HG02571 (cell line): ENCODE results near the gene SCIMP.
"Not testable (repeated sequence)": the region's sequence is repeated elsewhere in the genome, so short reads cannot be mapped to it uniquely, and the experiment has no call there.

Experiments
- ATAC-seq: cut with Tn5 transposase; IDR thresholded peaks from one replicate; pipeline ENCODE4 v1.9.1; 2021; ENCODE audit warnings: mild to moderate bottlenecking, moderate library complexity; ENCODE audit not compliant: unreplicated experiment

Gene SCIMP

DNA sequence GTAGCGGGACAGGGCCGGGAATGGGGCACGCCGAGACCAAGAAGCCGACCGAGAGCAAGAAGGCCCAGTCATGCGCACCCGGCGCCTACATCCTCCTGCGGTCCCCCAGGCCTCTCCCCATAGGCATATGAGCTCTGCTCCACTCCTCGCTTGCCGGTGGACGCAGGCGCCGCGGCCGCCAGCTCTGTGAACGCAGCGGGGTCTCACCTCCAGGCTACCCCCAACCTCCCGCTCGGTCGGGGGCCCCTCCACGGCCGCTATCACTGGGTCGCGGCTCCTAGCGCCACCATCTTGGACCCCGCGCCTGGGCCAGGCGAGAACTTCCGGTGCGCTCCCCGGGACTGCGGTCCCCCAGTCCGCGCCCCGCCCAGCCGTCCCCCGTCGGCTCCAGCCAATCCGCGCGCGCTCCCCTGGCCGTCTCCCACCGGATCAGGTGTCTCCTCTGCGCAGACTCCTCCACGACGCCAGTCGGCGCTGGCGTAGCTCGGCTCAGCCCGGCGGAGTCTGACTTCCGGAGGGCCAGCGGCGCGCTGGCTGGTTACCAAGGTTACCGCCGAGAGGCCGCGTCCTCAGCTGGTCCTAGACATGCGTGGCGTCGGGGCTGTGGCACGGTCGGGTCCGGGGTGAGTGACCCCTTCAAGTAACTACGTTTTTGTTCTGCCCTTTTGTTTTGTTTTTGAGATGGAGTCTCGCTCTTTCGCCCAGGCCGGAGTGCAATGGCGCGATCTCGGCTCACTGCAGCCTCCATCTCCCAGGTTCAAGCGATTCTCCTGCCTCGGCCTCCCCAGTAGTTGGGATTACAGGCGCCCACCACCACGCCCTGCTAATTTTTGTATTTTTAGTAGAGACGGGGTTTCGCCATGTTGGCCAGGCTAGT, 42.9 kb downstream of the SCIMP start, which contains the start of gene ZNF594:
ZNF594 (minus strand) TSS at position 328 of the 877 bp plus-strand sequence. CDS start 7,612 bp downstream, outside the sequence.
- ATAC-seq: peak; percentile 93

DNA sequence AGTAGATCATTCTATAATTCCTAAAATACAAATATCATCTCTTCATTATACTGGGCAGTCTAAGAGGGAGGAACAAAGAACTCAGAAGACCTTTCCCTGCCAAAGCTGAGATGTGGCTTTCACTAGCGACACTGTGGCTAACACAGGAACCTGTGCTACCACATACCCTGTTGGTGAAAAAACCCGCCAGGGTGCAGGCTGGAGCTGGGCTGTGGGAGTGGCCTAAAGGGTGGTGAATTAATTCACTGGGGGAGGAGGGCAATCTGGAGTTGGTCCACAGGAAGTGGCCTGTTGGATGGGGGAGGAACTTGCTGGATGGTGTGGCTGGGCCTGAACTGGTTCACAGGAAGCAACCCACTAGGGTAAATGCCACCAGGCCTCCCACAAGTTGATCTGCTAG, 50.4 kb downstream of the SCIMP start:
- no peak for ATAC-seq

DNA sequence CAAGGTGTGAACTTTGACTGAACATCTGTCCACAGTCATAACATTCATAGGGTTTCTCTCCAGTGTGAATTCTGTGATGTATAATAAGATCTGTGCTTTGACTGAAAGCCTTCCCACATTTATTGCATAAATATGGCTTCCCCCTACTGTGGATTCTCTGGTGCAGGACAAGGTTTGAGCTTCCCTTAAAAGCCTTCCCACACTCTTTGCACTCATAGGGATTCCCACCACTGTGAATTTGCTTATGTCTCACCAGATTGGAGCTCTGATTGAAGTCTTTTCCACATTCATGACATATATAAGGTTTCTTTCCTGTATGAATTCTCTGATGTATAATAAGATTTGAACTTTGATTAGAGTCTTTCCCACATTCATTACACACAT, 51.3 kb downstream of the SCIMP start:
- ATAC-seq: no peak

DNA sequence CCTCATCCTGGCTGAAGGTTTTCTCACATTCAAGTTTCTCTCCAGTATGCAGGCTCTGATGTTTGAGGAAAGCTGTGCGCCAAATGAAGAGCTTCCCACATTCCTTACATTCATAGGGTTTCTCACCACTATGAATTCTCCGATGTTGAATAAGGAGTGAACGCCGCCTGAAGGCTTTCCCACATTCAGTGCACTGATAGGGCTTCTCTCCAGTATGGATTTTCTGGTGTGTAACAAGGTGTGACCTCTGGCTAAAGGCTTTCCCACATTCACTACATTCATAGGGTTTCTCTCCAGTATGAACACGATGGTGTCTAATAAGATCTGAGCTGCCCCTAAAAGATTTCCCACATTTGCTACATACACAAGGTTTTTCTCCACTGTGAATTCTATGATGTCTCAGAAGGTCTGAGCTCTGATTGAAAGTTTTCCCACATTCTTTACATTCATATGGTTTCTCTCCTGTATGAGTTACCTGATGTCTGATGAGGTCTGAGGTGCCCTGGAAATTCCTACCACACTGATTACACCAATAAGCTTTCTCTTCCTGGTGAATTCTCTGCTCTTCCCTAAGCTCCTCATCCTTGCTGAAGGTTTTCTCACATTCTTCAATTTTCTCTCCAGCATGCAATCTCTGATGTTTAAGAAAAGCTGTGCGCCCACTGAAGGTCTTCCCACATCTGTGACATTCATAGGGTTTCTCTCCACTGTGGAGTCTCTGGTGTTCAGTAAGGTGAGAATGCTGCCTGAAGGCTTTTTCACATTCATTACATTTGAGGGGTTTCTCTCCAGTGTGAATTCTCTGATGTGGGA, 51.9 kb downstream of the SCIMP start:
- no peak for ATAC-seq

DNA sequence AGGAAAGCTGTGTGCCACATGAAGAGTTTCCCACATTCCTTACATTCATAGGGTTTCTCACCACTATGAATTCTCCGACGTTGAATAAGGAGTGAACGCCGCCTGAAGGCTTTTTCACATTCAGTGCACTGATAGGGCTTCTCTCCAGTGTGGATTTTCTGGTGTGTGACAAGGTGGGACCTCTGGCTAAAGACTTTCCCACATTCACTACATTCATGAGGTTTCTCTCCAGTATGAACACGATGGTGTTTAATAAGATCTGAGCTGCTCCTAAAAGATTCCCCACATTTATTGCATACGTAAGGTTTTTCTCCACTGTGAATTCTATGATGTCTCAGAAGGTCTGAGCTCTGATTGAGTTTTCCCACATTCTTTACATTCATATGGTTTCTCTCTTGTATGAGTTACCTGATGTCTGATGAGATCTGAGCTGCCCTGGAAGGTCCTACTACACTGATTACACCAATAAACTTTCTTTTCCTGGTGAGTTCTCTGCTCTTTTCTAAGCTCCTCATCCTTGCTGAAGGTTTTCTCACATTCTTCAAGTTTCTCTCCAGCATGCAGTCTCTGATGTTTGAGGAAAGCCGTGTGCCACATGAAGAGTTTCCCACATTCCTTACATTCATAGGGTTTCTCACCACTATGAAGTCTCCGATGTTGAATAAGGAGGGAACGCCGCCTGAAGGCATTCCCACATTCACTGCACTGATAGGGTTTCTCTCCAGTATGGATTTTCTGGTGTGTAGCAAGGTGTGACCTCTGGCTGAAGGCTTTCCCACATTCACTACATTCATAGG, 53.0 kb downstream of the SCIMP start:
- no peak for ATAC-seq

DNA sequence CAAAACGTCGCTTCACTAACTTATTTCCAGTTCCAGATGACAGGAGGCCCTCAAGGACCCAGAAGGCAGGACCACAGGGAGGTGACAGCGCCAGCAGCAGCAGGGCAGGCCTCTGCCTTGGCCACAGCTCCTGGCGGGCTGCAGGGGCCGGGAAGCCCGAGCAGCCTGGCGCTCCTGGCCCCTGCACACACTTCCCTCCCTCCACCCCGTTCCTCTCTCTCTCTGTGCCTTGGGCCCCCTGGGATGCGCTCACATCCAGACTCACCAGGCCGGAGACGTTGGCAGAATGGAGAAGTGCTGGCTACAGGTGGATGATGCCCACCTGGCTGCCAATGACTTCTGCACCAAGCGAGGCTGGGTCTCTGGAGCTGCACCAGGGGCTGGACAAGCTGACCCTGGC, 55.7 kb downstream of the SCIMP start:
- no peak for ATAC-seq

DNA sequence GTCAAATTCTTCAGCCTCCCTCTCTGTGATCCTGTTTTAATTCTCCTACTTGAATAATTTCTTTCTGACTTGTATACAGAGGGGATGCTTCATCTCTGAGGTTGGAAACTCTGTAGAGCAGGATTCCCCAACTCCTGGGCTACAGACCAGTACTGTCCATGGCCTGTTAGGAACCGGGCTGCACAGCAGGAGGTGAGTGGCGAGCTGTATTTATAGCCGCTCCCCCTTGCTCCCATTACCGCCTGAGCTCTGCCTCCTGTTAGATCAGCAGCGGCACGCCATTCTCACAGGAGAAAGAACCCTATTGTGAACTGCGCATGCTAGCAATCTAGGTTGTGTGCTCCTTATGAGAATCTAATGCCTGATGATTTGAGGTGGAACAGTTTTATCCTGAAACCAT, 59.6 kb downstream of the SCIMP start:
- not testable (repeated sequence) for ATAC-seq

DNA sequence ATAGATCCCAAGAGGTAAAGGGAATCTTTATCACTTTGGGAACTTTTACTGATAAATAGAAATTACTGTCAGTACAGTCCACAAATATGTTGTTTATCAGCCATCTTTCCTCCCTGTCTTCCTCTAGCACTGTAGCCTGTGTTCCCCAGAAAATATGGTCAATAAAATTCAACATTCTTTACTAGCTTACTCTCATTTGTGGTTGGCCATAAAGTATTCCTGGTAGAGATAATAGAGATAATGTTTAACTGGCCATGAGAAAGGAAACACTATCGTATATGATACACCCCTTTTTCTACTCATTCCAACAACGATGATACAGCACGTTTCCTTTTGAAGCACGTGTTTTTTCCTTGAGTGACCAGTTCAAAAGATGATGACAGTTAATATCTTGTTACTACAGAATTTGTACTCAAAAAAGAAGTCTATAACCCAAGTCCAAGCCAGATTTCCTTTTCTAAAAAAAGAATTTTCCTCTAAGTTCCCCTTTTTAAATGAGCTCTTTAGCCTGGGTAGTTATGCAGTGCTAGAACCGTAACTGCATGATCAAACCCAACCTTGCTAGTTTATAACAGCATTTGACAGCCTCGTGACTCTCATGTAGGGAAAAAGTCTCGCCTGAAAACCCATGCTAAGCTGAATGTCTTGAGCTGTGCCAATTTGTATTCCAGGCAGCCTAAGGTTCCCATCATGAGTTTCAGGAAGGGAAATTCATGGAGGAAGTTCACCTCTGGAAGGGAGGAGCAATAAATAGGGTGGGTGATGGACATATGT, 68.7 kb downstream of the SCIMP start:
- ATAC-seq: not testable (repeated sequence)

DNA sequence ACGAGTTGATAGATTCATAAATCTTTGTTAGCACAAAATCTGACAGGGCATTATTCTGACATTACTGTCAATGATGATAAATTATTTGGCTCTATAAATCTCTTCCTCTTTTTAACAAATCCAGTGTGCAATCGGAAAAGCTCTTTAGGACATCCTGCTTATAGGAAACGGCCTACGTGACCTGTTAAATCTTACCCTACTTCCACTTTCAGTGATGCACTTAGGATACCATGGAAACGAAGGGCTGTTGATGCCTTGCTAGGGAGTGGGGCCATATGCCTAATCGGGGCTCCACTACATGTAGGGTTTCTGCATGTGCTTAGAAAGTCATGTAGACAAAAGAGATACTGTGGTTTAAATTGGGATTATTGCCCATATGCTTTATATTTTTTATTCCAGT, 70.2 kb downstream of the SCIMP start:
- no peak for ATAC-seq

DNA sequence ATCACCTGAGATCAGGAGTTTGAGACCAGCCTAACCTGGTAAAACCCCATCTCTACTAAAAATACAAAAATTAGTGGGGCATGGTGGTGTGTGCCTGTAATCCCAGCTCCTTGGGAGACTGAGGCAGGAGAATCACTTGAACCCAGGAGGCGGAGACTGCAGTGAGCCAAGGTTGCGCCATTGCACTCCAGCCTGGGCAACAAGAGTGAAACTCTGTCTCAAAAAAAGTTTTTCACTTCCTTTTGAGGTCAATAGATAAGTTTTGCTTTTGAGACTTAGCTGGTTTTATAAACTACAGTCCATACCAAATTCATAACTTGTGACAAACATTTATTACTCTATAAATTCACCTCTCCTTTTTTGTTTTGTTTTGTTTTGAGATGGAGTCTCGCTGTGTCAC, 72.9 kb downstream of the SCIMP start:
- ATAC-seq: not testable (repeated sequence)

DNA sequence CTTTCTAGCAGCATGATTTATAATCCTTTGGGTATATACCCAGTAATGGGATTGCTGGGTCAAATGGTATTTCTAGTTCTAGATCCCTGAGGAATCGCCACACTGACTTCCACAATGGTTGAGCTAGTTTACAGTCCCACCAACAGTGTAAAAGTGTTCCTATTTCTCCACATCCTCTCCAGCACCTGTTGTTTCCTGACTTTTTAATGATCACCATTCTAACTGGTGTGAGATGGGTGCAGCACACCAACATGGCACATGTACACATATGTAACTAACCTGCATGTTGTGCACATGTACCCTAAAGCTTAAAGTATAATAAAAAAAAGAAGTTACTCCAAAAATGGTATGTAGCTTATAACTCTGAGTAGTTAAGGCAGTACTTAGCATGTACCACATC, 74.0 kb downstream of the SCIMP start:
- ATAC-seq: not testable (repeated sequence)
